LNCaP clone FGC (cell line): ENCODE data around the gene KYAT1.

Experiments
- DNase-seq: peaks from one replicate; pipeline ENCODE4 v3.0.0-alpha.2; 2011; ENCODE audit warnings: low read depth
- H3K4me3 ChIP-seq: 2 replicates; pipeline ENCODE4 v1.5.1; 2011; ENCODE audit warnings: mild to moderate bottlenecking, low read depth, low read length, control low read depth
- TF ChIP-seq, protein P1 (sequence below): IDR thresholded peaks from 2 replicates; pipeline ENCODE4 v1.5.1; 2012; ENCODE audit warnings: mild to moderate bottlenecking; ENCODE audit not compliant: control insufficient read depth, insufficient read depth; ENCODE audit errors: extremely low read depth

KYAT1 gene

GRCh38 chr9:128920381-128921058, 38.8 kb upstream of the KYAT1 start, which contains the start of gene PHYHD1:
TSS of gene PHYHD1 (plus strand) at chr9:128920982. CDS start at chr9:128922324, 1,342 bp downstream.
- no peak for DNase-seq
- H3K4me3 ChIP-seq: no peak within 1 kb of the TSS
- TF ChIP-seq, protein P1, sequence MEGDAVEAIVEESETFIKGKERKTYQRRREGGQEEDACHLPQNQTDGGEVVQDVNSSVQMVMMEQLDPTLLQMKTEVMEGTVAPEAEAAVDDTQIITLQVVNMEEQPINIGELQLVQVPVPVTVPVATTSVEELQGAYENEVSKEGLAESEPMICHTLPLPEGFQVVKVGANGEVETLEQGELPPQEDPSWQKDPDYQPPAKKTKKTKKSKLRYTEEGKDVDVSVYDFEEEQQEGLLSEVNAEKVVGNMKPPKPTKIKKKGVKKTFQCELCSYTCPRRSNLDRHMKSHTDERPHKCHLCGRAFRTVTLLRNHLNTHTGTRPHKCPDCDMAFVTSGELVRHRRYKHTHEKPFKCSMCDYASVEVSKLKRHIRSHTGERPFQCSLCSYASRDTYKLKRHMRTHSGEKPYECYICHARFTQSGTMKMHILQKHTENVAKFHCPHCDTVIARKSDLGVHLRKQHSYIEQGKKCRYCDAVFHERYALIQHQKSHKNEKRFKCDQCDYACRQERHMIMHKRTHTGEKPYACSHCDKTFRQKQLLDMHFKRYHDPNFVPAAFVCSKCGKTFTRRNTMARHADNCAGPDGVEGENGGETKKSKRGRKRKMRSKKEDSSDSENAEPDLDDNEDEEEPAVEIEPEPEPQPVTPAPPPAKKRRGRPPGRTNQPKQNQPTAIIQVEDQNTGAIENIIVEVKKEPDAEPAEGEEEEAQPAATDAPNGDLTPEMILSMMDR: no peak

DNA sequence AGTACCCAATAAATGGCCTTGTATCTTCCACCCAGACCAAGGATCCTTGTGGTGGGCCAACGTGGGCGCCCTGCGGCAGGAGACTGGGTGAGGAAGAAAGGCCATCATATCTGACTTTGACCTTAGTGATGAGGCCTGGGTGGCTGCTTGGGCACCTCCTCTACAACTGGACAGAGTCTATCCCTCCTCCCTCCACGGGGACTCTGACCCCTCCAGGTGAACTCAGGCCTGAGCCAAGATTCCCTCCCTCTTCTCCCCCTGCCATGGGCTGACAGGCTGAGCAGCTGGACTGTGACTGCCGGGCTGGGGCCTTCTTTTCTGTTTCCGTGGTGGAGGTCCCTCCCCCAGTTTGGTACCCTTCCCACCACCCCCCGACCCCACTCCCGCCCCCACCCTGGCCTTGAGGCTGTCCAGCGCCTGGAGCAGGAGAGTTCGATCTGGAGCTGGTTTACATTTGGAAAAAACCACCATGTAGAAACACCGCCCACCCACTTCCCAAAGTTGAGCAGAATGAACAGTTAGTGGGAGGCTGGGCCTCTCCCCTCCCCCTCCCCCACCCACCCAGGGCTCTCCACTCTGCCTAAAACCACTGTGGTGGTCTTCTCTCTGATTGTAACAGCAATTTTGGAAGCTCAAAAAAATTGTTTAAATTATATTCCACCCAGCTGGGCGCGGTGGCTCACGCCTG, 37.8 kb upstream of the KYAT1 start:
- TF ChIP-seq, protein P1: no peak
- H3K4me3 ChIP-seq: no peak overlapping the region
- DNase-seq: no peak

- TF ChIP-seq, protein P1: no peak
- no peak overlapping the region for H3K4me3 ChIP-seq
- DNase-seq: no peak
Measured at GRCh38 chr9:128918921-128919320, 37.2 kb upstream of the KYAT1 start.

DNA sequence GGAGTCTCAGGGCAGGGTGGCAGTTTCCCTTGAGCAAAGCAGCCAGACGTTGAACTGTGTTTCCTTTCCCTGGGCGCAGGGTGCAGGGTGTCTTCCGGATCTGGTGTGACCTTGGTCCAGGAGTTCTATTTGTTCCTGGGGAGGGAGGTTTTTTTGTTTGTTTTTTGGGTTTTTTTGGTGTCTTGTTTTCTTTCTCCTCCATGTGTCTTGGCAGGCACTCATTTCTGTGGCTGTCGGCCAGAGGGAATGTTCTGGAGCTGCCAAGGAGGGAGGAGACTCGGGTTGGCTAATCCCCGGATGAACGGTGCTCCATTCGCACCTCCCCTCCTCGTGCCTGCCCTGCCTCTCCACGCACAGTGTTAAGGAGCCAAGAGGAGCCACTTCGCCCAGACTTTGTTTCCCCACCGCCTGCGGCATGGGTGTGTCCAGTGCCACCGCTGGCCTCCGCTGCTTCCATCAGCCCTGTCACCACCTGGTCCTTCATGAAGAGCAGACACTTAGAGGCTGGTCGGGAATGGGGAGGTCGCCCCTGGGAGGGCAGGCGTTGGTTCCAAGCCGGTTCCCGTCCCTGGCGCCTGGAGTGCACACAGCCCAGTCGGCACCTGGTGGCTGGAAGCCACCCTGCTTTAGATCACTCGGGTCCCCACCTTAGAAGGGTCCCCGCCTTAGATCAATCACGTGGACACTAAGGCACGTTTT, 35.5 kb upstream of the KYAT1 start:
- no peak overlapping the region; the same call in 1 of the 2 replicates for H3K4me3 ChIP-seq
- peak; percentile 94 for DNase-seq
- TF ChIP-seq, protein P1: no peak

DNA sequence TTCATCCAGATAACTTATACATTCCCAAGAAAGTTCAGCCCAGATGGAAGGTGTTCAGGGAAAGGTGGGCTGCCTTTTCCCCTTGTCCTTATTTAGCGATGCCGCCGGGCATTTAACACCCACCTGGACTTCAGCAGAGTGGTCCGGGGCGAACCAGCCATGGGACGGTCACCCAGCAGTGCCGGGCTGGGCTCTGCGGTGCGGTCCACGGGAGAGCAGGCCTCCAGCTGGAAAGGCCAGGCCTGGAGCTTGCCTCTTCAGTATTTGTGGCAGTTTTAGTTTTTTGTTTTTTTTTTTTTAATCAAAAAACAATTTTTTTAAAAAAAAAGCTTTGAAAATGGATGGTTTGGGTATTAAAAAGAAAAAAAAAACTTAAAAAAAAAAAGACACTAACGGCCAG, 35.0 kb upstream of the KYAT1 start:
- peak overlapping the region; percentile 40 for H3K4me3 ChIP-seq
- TF ChIP-seq, protein P1: no peak
- DNase-seq: no peak

DNA sequence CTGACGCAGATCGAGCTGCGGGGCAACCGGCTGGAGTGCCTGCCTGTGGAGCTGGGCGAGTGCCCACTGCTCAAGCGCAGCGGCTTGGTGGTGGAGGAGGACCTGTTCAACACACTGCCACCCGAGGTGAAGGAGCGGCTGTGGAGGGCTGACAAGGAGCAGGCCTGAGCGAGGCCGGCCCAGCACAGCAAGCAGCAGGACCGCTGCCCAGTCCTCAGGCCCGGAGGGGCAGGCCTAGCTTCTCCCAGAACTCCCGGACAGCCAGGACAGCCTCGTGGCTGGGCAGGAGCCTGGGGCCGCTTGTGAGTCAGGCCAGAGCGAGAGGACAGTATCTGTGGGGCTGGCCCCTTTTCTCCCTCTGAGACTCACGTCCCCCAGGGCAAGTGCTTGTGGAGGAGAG, 34.5 kb upstream of the KYAT1 start:
- DNase-seq: no peak
- TF ChIP-seq, protein P1: no peak
- H3K4me3 ChIP-seq: peak overlapping the region; percentile 40
